MV-4-11 (cell line): ENCODE data around the gene MS4A3.
"Not testable (repeated sequence)": the region's sequence is repeated elsewhere in the genome, so short reads cannot be mapped to it uniquely, and the experiment has no call there.

Source experiments
- DNase-seq: peaks from one replicate; lab custom pipeline; 2025; lab: John Stamatoyannopoulos, UW

The MS4A3 gene

DNA sequence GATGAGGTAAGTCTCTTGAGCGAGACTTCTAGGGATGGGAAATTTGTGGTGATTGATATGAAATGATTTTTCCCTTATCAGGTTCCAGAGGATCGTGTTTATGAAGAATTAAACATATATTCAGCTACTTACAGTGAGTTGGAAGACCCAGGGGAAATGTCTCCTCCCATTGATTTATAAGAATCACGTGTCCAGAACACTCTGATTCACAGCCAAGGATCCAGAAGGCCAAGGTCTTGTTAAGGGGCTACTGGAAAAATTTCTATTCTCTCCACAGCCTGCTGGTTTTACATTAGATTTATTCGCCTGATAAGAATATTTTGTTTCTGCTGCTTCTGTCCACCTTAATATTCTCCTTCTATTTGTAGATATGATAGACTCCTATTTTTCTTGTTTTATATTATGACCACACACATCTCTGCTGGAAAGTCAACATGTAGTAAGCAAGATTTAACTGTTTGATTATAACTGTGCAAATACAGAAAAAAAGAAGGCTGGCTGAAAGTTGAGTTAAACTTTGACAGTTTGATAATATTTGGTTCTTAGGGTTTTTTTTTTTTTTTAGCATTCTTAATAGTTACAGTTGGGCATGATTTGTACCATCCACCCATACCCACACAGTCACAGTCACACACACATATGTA lies 39.1 kb downstream of the MS4A3 start:
- no peak for DNase-seq

DNA sequence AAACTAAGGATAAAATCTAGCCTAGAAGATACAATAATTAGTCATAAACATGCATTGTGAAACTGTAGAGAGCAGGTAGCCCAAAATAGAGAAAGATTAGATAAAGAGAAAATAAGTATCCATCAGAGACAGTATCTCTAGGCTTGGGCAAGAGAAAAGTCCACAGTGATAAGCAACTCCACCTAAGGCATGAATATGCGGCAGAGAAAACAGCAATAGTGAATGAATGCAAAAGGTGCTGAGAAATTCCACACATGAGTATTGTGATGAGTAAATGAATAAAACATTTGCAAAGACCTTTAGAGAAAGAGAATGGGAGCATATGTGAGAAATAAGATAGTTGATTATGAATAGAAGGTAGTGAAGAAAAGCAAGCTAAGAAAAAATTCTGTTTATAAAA lies 40.7 kb downstream of the MS4A3 start:
- DNase-seq = no peak

DNA sequence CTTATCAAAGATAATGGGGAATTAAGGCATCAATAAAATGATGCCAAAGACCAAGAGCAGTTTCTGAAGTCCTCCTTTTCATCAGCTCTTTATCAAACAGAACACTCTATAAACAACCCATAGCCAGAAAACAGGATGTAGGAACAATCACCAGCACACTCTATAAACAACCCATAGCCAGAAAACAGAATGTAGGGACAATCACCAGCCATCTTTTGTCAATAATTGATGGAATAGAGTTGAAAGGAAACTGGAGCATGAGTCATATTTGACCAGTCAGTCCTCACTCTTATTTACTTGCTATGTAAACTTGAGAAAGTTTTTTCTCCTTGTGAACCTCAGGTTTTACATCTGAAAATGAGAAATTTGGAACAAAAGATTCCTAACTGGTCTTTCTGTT lies 42.0 kb downstream of the MS4A3 start:
- no peak for DNase-seq

DNA sequence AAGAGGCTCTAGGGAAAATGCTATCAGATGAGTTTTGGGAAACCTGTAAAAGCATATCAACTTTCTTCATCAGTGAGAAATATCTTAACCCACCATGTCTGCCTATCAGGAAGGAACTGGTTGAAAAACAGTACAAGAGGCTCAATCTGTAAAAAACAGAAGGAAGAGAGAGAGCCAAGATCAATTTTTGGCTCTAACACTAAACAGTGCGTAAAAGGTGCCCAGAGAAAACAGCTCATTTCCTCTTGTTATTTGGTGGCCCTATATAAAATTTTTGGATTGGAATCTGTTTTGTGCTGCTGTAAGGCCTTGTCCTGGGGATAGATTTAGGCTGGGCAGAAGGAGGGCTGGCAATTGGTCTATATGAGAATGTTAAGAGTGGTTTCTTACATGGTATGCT lies 44.1 kb downstream of the MS4A3 start:
- DNase-seq = no peak

DNA sequence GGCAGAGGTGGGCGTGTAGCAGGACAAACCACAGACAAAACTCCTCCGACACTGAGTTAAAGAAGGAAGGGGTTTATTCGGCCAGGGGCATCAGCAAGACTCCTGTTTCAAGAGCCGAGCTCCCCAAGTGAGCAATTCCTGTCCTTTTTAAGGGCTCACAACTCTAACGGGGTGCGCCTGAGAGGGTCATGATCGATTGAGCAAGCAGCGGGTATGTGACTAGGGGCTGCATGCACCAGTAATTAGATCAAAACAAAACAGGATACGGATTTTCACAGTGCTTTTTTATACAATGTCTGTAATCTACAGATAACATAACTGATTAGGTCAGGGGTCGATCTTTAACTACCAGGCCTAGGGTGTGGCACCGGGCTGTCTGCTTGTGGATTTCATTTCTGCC lies 44.9 kb downstream of the MS4A3 start:
- not testable (repeated sequence) for DNase-seq

- not testable (repeated sequence) for DNase-seq
These were observed 48.1 kb downstream of the MS4A3 start for GRCh38 chr11:60104471-60105115.

GRCh38 chr11:60108631-60109030 lies 52.2 kb downstream of the MS4A3 start:
- DNase-seq = not testable (repeated sequence)

- DNase-seq = no peak
These were observed 55.3 kb downstream of the MS4A3 start for GRCh38 chr11:60111793-60112192.

GRCh38 chr11:60116996-60117790 lies 60.7 kb downstream of the MS4A3 start:
- no peak for DNase-seq

DNA sequence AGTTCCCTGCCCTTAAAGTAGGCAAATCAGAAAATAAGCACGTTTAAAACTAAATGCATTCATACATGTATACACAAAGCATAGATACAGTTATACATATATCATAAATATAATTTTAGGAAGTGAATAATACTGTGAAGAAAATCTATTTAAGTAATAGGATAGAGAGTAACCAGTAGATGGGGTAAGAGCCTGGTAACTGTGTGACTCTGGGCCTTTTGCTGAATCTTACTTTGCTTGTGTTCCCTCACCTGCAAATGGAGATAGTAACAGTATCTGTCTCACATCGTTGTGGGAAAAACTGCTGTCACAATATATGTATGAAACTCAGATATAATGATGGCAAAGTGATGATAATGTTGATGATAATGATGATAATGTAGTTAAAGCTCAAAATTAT lies 61.9 kb downstream of the MS4A3 start:
- peak; percentile 35 for DNase-seq

DNA sequence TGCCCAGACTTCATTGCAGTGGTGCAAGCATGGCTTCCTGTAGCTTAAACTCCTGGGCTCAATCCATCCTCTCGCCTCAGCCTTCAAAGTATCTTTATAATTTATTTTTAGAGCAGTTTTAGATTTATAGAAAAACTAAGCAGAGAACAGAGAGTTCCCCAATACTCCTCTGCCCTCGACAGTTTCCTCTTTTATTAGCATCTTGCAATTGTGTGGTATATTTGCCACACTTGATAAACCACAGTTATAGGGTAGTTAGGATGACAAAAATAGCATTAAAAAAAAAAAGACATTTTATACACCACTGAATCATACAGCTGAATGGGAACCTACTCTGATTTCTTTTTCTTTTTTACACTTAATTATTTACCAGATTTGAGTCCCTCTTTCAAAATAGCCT lies 63.2 kb downstream of the MS4A3 start:
- DNase-seq = peak; percentile 93
